IMR-90 (cell line): ENCODE data around the gene MEF2D. TPM values are rescaled to one million over a fixed set of nuclear protein-coding genes. Genes with fewer than 3 reads are reported as not detected.

Experiments used
- ATAC-seq: fragments of 200-7000 bp; cut with Tn5 transposase; 2 replicates; pipeline ENCODE4 v1.9.1; 2020; ENCODE audit warnings: low read depth, mild to moderate bottlenecking, moderate library complexity
- BruUV-seq: library from RNA; stranded (reverse); fragments of 400-500 nt; replicated peaks from 2 replicates; lab custom pipeline; 2021; lab: Mats Ljungman, UMichigan
- CTCF ChIA-PET: fragments of 300-600 bp; formaldehyde crosslinking; extraction: SDS; loops from one replicate; lab custom pipeline; 2021; ENCODE audit warnings: antibody characterized with exemption; lab: Yijun Ruan, JAX
- POLR2A ChIA-PET: fragments of 300-600 bp; sonication (Branson Sonifier 250); formaldehyde crosslinking; loops from one replicate; lab custom pipeline; 2022; ENCODE audit warnings: antibody characterized with exemption; ENCODE audit not compliant: unreplicated experiment; lab: Charles Lee
- DNase-seq: peaks from one replicate; pipeline ENCODE4 v3.0.0; 2013
- H2AFZ ChIP-seq: replicated peaks from 2 replicates; pipeline ENCODE3; 2013; ENCODE audit warnings: low read length, mild to moderate bottlenecking; ENCODE audit not compliant: poor library complexity
- H2AK5ac ChIP-seq: 2 replicates; pipeline ENCODE4 v1.6.1; 2013; ENCODE audit warnings: low read depth, low read length, inconsistent platforms
- H2AK9ac ChIP-seq: replicated peaks from 2 replicates; pipeline ENCODE3; 2013; ENCODE audit warnings: mild to moderate bottlenecking, low read depth, low read length, moderate library complexity; ENCODE audit not compliant: poor library complexity
- H2BK120ac ChIP-seq: 2 replicates; pipeline ENCODE4 v1.6.1; 2013; ENCODE audit warnings: low read depth, low read length, inconsistent platforms
- H2BK15ac ChIP-seq: 3 replicates; pipeline ENCODE4 v1.6.1; 2013; ENCODE audit warnings: low read depth, low read length, inconsistent platforms
- H2BK20ac ChIP-seq: 2 replicates; pipeline ENCODE4 v1.6.1; 2013; ENCODE audit warnings: low read depth, mild to moderate bottlenecking, inconsistent platforms, low read length, moderate library complexity
- H2BK5ac ChIP-seq: 2 replicates; pipeline ENCODE4 v1.6.1; 2013; ENCODE audit warnings: mild to moderate bottlenecking, low read depth, low read length, inconsistent platforms; ENCODE audit not compliant: poor library complexity, severe bottlenecking
- H3K14ac ChIP-seq: replicated peaks from 2 replicates; pipeline ENCODE4 v1.6.1; 2013; ENCODE audit warnings: low read depth, low read length, inconsistent platforms
- H3K18ac ChIP-seq: 2 replicates; pipeline ENCODE4 v1.6.1; 2013; ENCODE audit warnings: low read depth, low read length, control low read depth
- H3K23ac ChIP-seq: 2 replicates; pipeline ENCODE4 v1.6.1; 2013; ENCODE audit warnings: low read depth, low read length, inconsistent platforms
- H3K27ac ChIP-seq: 2 replicates; pipeline ENCODE4 v1.5.1; 2013; ENCODE audit warnings: mild to moderate bottlenecking, control low read depth, low read length; ENCODE audit not compliant: insufficient read depth
- H3K27me3 ChIP-seq: 2 replicates; pipeline ENCODE4 v1.6.1; 2013; ENCODE audit warnings: low read length; ENCODE audit not compliant: control insufficient read depth, insufficient read depth
- H3K36me3 ChIP-seq: 2 replicates; pipeline ENCODE4 v1.6.1; 2013; ENCODE audit warnings: low read length, mixed read lengths; ENCODE audit not compliant: control insufficient read depth, insufficient read depth
- H3K4ac ChIP-seq: 2 replicates; pipeline ENCODE4 v1.6.1; 2013; ENCODE audit warnings: low read depth, low read length, inconsistent platforms
- H3K4me1 ChIP-seq: 2 replicates; pipeline ENCODE4 v1.6.1; 2013; ENCODE audit warnings: low read length, mixed read lengths; ENCODE audit not compliant: control insufficient read depth, insufficient read depth
- H3K4me2 ChIP-seq: 2 replicates; pipeline ENCODE4 v1.6.1; 2013; ENCODE audit warnings: low read depth, mild to moderate bottlenecking, control low read depth, low read length, moderate library complexity
- H3K4me3 ChIP-seq: 2 replicates; pipeline ENCODE4 v1.5.1; 2013; ENCODE audit warnings: low read depth, mild to moderate bottlenecking, control low read depth, low read length, moderate library complexity; ENCODE audit not compliant: insufficient read depth
- H3K56ac ChIP-seq: 2 replicates; pipeline ENCODE4 v1.6.1; 2013; ENCODE audit warnings: low read length, inconsistent platforms; ENCODE audit not compliant: insufficient read depth; ENCODE audit errors: extremely low read depth
- H3K79me1 ChIP-seq, 2 experiments: 2 replicates each; pipeline ENCODE4 v1.6.1; 2013; ENCODE audit warnings: low read length in 2 of 2, inconsistent platforms in 1 of 2, low read depth in 1 of 2
- H3K9ac ChIP-seq: 2 replicates; pipeline ENCODE4 v1.6.1; 2013; ENCODE audit warnings: low read depth, low read length, control low read depth
- H3K9me1 ChIP-seq: 2 replicates; pipeline ENCODE4 v1.6.1; 2013; ENCODE audit warnings: low read length, inconsistent platforms; ENCODE audit not compliant: insufficient read depth
- H3K9me3 ChIP-seq: 2 replicates; pipeline ENCODE4 v1.6.1; 2013; ENCODE audit warnings: low read length; ENCODE audit not compliant: control insufficient read depth, insufficient read depth
- H4K20me1 ChIP-seq: 2 replicates; pipeline ENCODE4 v1.6.1; 2013; ENCODE audit warnings: low read length, inconsistent platforms; ENCODE audit not compliant: insufficient read depth
- H4K5ac ChIP-seq: 2 replicates; pipeline ENCODE4 v1.6.1; 2013; ENCODE audit warnings: mild to moderate bottlenecking, low read depth, low read length, control low read depth
- H4K8ac ChIP-seq, 2 experiments: 2 replicates each; pipeline ENCODE4 v1.6.1; 2013; ENCODE audit warnings: low read depth in 2 of 2, low read length in 2 of 2, control low read depth in 1 of 2, inconsistent platforms in 1 of 2
- H4K91ac ChIP-seq: 2 replicates; pipeline ENCODE4 v1.6.1; 2013; ENCODE audit warnings: low read depth, low read length, inconsistent platforms; ENCODE audit not compliant: insufficient read depth
- BHLHE40 ChIP-seq: fragments of 150-350 bp; IDR thresholded peaks from 2 replicates; pipeline ENCODE4 v1.6.1; 2016; ENCODE audit warnings: mild to moderate bottlenecking, low read depth, low read length
- CEBPB ChIP-seq: IDR thresholded peaks from 2 replicates; pipeline ENCODE4 v1.6.1; 2012; ENCODE audit warnings: low read depth, low read length, improper control_type of control experiment
- CHD1 ChIP-seq: IDR thresholded peaks from 2 replicates; pipeline ENCODE4 v1.6.1; 2012; ENCODE audit warnings: low read depth, low read length, improper control_type of control experiment
- FOS ChIP-seq: fragments of 150-350 bp; IDR thresholded peaks from 2 replicates; pipeline ENCODE4 v1.6.1; 2016; ENCODE audit warnings: low read depth, low read length
- MAFK ChIP-seq: IDR thresholded peaks from 2 replicates; pipeline ENCODE4 v1.6.1; 2012; ENCODE audit warnings: low read depth, low read length, improper control_type of control experiment
- MAZ ChIP-seq: IDR thresholded peaks from 2 replicates; pipeline ENCODE4 v1.6.1; 2012; ENCODE audit warnings: low read depth, mild to moderate bottlenecking, low read length, improper control_type of control experiment, moderate library complexity, borderline replicate concordance
- MXI1 ChIP-seq: IDR thresholded peaks from 2 replicates; pipeline ENCODE4 v1.6.1; 2012; ENCODE audit warnings: low read depth, mild to moderate bottlenecking, low read length, moderate library complexity, borderline replicate concordance
- NFE2L2 ChIP-seq: fragments of 150-350 bp; IDR thresholded peaks from 2 replicates; pipeline ENCODE4 v1.6.1; 2016; ENCODE audit warnings: low read depth, mild to moderate bottlenecking, low read length
- POLR2A ChIP-seq: IDR thresholded peaks from 2 replicates; pipeline ENCODE4 v1.6.1; 2012; ENCODE audit warnings: mild to moderate bottlenecking, low read depth, low read length
- RAD21 ChIP-seq: IDR thresholded peaks from 2 replicates; pipeline ENCODE4 v1.6.1; 2012; ENCODE audit warnings: low read length, improper control_type of control experiment
- RFX5 ChIP-seq: IDR thresholded peaks from 2 replicates; pipeline ENCODE4 v1.8.0; 2012; ENCODE audit warnings: low read depth, mild to moderate bottlenecking, low read length, moderate library complexity
- SMC3 ChIP-seq: fragments of 150-350 bp; IDR thresholded peaks from 2 replicates; pipeline ENCODE4 v1.6.1; 2016; ENCODE audit warnings: low read depth, mild to moderate bottlenecking, antibody characterized with exemption, low read length, moderate library complexity
- WGBS, 2 experiments: methylation state at CpG; one replicate each; pipeline versions ENCODE4 v1.1.5 to v1.1.7; 2013; ENCODE audit warnings: missing lambda C conversion rate in 2 of 2; ENCODE audit not compliant: insufficient read length in 1 of 2; ENCODE audit errors: extremely low coverage in 2 of 2; 5-methylcytosine and 5-hydroxymethylcytosine counted together
- dilution Hi-C: fragments of 300-500 bp; cut with HindIII; formaldehyde crosslinking; loops from one replicate; pipeline ENCODE4 v1.14.3; 2018; ENCODE audit warnings: low sequenced_read_pairs; ENCODE audit not compliant: unreplicated experiment
- in situ Hi-C: fragments of 300-500 bp; cut with MboI; formaldehyde crosslinking; loops from 3 replicates; pipeline ENCODE4 v1.14.3; 2019; ENCODE audit warnings: low sequenced_read_pairs, inconsistent platforms, mixed read lengths
- intact Hi-C: fragments of 100-400 bp; cut with micrococcal nuclease; formaldehyde crosslinking; loops from 2 replicates; pipeline ENCODE4 v1.10.0; 2022
- polyA plus RNA-seq, 3 experiments: library from polyadenylated mRNA; depleted of rRNA; stranded (reverse); fragments of >200 nt; gene quantifications; 2 replicates each; pipeline ENCODE4 v1.2.3, GENCODE V29; 2012; ENCODE audit warnings: low replicate concordance in 1 of 3
- total RNA-seq: library from RNA; depleted of rRNA; stranded (reverse); fragments of >200 nt; gene quantifications from 2 replicates; pipeline ENCODE4 v1.2.3, GENCODE V29; 2012
- TF ChIP-seq, protein P1 (sequence below): fragments of 150-350 bp; IDR thresholded peaks from 2 replicates; pipeline ENCODE4 v1.6.1; 2016; ENCODE audit warnings: low read depth, mild to moderate bottlenecking, low read length, moderate library complexity, borderline replicate concordance
- TF ChIP-seq, protein P2 (sequence below): fragments of 150-350 bp; IDR thresholded peaks from 2 replicates; pipeline ENCODE4 v1.6.1; 2017; ENCODE audit warnings: mild to moderate bottlenecking, antibody characterized with exemption, low read length, low read depth
- TF ChIP-seq, protein P3 (sequence below): conservative IDR thresholded peaks from 2 replicates; pipeline ENCODE4 v1.5.1; 2012; ENCODE audit warnings: mild to moderate bottlenecking, low read depth, low read length, improper control_type of control experiment

Gene MEF2D
- total and polyA plus RNA-seq, 2 of the 4 experiments (the other 2 are of a cell fraction) = 2.9 to 20.0 TPM

DNA sequence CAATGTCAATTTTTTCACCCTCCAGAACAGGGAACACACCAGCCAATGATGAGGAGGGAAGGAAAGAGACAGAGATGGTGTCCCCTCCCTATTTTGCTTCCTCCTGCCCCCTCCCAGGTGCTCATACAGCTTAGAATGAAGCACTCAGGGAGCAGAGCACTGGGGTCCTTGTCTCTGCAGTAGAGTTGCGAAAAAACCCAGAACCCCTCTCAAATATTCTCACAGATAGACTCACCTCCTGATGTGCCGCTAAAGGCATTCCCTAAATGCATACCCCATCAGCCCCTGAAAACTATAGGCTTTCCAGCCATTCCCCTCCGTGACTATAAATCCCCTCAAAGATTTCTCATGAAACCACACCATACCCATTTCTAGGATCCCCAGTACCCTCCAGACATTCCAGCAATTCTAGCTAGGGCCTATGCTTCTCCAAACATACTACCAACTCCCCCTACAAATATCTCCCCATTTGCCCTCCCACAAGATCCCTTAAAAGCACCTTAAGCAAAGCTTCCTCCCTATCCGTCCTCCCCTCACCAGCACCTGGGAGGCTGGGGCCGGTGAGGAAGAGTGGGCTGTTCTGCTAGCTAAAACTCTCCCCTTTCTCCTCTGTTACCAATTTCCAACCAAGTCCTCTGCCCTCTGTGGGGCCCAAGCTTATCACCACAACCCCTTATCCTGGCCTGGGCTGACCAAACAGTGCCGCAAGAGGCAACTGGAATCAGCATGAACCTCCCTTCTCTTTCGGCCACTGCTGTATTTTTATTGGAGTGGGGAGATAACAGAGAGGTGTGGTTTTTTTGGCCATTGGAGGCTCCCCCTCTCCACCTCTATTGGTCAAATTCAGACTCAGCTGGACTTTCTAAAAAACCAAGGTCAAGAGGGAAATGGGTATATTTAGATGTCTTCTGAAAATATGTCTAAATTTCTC is 76.9 kb downstream of the MEF2D start:
- Histone ChIP-seq H3K9me1 (no peaks in the 10 kb centered on the region), H3K14ac (no peak overlapping the region), H3K79me1 (no peaks in the 10 kb centered on the region), H2AK5ac (no peak overlapping the region), H3K36me3 (no peaks in the 10 kb centered on the region), H2BK20ac (no peak overlapping the region), H3K56ac (no peak overlapping the region), H3K4me2 (no peak overlapping the region), H3K9me3 (peaks cover 10% of the 10 kb centered on the region), H3K9ac (no peak overlapping the region), H4K5ac (no peak overlapping the region), H3K27me3 (peaks cover 93% of the 10 kb centered on the region), H4K20me1 (no peaks in the 10 kb centered on the region), H2BK5ac (no peak overlapping the region), H4K8ac (no peak overlapping the region), H3K4me3 (no peak overlapping the region), H4K91ac (no peak overlapping the region), H3K18ac (no peak overlapping the region), H3K4ac (no peak overlapping the region), H2BK15ac (no peak overlapping the region), H2AK9ac (no peak overlapping the region), H3K4me1 (peaks cover 1% of the 10 kb centered on the region; the same call in 1 of the 2 replicates), H3K27ac (no peak overlapping the region), H2AFZ (no peak overlapping the region), H3K23ac (no peak overlapping the region), H2BK120ac (no peak overlapping the region)
- dilution Hi-C loops = no loop called here
- BruUV-seq = no TSS peak
- 24% methylated on average over 3 of the region's 7 CpGs; no CpG with 5 or more reads in 1 of the 2 experiments for WGBS, 2 experiments
- in situ Hi-C loops = no loop called here
- CTCF ChIA-PET = interaction anchor here (1.4 kb wide), 1 partner anchor 22 kb away, joined by 3 read pairs; no protein-coding TSS in a partner anchor
- DNase-seq (no peak), ATAC-seq (no peak)
- POLR2A ChIA-PET = no interaction called here
- intact Hi-C loops = no loop called here
- TF ChIP-seq RAD21 (no peak), CEBPB (no peak), CHD1 (no peak), NFE2L2 (no peak), POLR2A (no peak), MAZ (no peak), FOS (no peak), MAFK (no peak), SMC3 (no peak), RFX5 (no peak), BHLHE40 (no peak), MXI1 (no peak)
- TF ChIP-seq, protein P1, sequence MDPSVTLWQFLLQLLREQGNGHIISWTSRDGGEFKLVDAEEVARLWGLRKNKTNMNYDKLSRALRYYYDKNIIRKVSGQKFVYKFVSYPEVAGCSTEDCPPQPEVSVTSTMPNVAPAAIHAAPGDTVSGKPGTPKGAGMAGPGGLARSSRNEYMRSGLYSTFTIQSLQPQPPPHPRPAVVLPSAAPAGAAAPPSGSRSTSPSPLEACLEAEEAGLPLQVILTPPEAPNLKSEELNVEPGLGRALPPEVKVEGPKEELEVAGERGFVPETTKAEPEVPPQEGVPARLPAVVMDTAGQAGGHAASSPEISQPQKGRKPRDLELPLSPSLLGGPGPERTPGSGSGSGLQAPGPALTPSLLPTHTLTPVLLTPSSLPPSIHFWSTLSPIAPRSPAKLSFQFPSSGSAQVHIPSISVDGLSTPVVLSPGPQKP = no peak
- TF ChIP-seq, protein P2, sequence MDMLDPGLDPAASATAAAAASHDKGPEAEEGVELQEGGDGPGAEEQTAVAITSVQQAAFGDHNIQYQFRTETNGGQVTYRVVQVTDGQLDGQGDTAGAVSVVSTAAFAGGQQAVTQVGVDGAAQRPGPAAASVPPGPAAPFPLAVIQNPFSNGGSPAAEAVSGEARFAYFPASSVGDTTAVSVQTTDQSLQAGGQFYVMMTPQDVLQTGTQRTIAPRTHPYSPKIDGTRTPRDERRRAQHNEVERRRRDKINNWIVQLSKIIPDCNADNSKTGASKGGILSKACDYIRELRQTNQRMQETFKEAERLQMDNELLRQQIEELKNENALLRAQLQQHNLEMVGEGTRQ = no peak
- TF ChIP-seq, protein P3, sequence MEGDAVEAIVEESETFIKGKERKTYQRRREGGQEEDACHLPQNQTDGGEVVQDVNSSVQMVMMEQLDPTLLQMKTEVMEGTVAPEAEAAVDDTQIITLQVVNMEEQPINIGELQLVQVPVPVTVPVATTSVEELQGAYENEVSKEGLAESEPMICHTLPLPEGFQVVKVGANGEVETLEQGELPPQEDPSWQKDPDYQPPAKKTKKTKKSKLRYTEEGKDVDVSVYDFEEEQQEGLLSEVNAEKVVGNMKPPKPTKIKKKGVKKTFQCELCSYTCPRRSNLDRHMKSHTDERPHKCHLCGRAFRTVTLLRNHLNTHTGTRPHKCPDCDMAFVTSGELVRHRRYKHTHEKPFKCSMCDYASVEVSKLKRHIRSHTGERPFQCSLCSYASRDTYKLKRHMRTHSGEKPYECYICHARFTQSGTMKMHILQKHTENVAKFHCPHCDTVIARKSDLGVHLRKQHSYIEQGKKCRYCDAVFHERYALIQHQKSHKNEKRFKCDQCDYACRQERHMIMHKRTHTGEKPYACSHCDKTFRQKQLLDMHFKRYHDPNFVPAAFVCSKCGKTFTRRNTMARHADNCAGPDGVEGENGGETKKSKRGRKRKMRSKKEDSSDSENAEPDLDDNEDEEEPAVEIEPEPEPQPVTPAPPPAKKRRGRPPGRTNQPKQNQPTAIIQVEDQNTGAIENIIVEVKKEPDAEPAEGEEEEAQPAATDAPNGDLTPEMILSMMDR = no peak
